ENCODE results near the gene SOX10. TPM values are rescaled to one million over a fixed set of nuclear protein-coding genes. Genes with fewer than 3 reads are reported as not detected.

The SOX10 gene
- total RNA-seq, 2 donors from 2014 or later: 1.5 to 7.0 TPM

DNA sequence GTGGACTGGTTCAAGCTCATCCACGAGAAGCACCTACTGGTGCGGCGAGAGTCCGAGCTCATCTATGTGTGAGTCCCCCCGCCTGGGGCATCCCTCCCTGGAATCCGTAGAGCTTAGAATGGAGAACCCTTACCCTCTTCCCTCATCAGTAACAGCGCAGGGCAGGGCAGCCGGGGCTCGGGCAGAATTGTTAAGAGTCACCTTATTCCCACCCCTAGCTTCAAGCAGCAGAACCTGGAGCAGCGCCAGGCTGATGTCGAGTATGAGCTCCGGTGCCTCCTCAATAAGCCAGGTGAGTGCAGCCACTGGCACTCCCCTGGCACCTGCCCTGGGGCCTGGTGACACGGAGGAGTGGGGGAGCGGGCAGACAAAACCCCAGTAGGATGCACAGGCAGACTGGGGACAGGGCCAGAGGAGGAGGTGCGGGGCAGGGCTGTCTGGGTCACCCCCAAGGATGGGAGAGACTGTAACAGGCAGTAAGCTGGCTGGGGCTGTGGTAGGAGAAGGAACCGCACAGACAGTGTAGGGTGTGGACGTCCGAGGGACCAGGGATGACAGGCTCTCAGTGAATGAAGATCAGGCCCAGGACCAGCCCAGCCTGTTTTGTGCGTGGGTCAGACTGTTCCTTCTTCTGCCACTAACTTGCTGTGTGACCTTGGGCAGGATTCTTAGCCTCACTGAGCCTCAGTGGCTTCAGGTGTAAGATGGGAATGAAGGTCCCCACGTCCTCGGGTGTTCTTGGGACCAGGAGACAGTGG is 51.4 kb downstream of the SOX10 start:
- DNase-seq (ENCODE audit: low spot score): no peak
- H3K36me3 ChIP-seq: peaks cover 36% of the 10 kb centered on the region

DNA sequence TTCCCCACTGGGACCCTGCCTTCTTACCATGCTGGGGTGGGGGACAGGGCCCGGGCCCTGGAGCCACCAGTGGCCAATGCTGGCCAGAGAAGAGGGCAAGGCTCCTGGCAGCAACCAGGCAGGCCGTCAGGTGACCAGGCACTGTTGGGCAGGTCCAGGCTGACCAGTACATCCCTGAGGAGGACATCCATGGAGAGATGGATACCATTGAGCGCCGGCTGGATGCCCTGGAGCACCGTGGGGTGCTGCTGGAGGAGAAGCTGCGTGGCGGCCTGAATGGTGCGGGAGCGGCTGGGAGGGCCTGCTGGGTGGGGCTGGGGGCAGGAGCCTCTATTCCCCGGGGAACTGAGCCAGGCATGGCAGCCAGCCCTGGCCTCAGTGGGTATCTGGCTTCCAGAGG is 52.0 kb downstream of the SOX10 start:
- TF ChIP-seq, protein P1, sequence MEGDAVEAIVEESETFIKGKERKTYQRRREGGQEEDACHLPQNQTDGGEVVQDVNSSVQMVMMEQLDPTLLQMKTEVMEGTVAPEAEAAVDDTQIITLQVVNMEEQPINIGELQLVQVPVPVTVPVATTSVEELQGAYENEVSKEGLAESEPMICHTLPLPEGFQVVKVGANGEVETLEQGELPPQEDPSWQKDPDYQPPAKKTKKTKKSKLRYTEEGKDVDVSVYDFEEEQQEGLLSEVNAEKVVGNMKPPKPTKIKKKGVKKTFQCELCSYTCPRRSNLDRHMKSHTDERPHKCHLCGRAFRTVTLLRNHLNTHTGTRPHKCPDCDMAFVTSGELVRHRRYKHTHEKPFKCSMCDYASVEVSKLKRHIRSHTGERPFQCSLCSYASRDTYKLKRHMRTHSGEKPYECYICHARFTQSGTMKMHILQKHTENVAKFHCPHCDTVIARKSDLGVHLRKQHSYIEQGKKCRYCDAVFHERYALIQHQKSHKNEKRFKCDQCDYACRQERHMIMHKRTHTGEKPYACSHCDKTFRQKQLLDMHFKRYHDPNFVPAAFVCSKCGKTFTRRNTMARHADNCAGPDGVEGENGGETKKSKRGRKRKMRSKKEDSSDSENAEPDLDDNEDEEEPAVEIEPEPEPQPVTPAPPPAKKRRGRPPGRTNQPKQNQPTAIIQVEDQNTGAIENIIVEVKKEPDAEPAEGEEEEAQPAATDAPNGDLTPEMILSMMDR (IDR thresholded peaks at IDR 0.05): no peak
- no peak overlapping the region for H3K4me3 ChIP-seq
- peaks cover 0 to 29% of the 10 kb centered on the region in 2 donors for H3K4me1 ChIP-seq
- no peaks in the 10 kb centered on the region for H3K27me3 ChIP-seq
- H3K9me3 ChIP-seq: no peaks in the 10 kb centered on the region
- no peak for DNase-seq (ENCODE audit: low spot score)
- no peak overlapping the region for H3K27ac ChIP-seq
- peaks cover 36% of the 10 kb centered on the region for H3K36me3 ChIP-seq

More for the DNA sequence above, 51.4 kb downstream of the SOX10 start:
- Histone ChIP-seq H3K27ac (peak overlapping the region; percentile 36 to 58), H3K9me3 (no peaks in the 10 kb centered on the region), H3K4me1 (peaks cover 0 to 29% of the 10 kb centered on the region in 2 donors), H3K4me3 (no peak overlapping the region), H3K27me3 (no peaks in the 10 kb centered on the region)
- TF ChIP-seq, protein P1 (IDR thresholded peaks at IDR 0.05): no peak

DNA sequence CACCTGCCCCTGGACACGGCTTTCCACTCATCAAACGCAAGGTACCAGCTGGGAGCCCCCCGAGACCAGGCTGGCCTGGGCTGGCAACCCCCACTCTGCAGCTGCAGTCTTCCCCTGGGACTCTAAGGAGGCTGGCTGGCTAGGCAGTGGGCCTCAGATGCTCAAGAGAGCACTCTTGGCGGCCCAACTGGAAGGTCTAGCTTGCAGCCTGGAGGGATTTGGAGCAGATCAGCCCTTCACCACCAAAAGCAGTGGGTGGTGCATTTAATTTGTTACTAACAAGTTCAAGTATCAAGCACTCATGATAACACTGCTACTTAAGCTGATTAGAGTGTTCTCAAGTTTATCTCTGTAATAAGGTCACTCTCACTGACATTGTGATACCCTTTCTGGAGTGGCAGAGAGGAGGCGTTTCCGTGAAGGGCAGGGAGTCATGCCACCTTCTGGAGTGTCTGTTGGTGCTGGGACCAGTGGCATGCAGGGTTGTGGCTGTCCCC is 52.4 kb downstream of the SOX10 start:
- Histone ChIP-seq H3K9me3 (no peaks in the 10 kb centered on the region), H3K27ac (no peak overlapping the region), H3K4me1 (peaks cover 0 to 29% of the 10 kb centered on the region in 2 donors), H3K27me3 (no peaks in the 10 kb centered on the region), H3K4me3 (no peak overlapping the region), H3K36me3 (peaks cover 40% of the 10 kb centered on the region)
- no peak for DNase-seq (ENCODE audit: low spot score)
- TF ChIP-seq, protein P1 (IDR thresholded peaks at IDR 0.05): no peak

DNA sequence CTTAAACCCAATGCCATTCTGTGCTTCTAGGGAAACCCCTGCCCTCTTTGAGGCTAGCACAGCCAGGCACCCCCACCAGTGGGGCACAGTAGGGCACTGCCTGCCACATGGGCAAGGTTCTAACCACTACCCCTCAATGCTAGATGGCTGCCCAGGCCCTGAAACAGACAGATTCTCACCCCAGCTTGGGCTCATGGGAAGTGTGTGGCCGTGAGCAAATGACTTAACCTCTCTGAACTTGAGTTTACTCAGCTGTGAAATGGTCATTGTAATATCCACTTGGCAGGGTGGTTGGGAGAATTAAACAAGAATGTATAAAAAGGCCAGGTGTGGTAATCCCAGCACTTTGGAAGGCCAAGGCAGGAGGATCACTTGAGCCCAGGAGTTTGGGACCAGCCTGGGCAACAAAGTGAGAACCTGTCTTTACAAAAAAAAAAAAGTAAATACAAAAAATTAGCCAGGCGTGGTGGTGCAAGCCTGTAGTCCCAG is 53.4 kb downstream of the SOX10 start:
- TF ChIP-seq, protein P1 (IDR thresholded peaks at IDR 0.05): no peak
- H3K36me3 ChIP-seq: peaks cover 49% of the 10 kb centered on the region
- no peak overlapping the region for H3K4me3 ChIP-seq
- H3K9me3 ChIP-seq: no peaks in the 10 kb centered on the region
- no peaks in the 10 kb centered on the region for H3K27me3 ChIP-seq
- H3K4me1 ChIP-seq: peaks cover 0 to 29% of the 10 kb centered on the region in 2 donors
- no peak for DNase-seq (ENCODE audit: low spot score)
- no peak overlapping the region for H3K27ac ChIP-seq

DNA sequence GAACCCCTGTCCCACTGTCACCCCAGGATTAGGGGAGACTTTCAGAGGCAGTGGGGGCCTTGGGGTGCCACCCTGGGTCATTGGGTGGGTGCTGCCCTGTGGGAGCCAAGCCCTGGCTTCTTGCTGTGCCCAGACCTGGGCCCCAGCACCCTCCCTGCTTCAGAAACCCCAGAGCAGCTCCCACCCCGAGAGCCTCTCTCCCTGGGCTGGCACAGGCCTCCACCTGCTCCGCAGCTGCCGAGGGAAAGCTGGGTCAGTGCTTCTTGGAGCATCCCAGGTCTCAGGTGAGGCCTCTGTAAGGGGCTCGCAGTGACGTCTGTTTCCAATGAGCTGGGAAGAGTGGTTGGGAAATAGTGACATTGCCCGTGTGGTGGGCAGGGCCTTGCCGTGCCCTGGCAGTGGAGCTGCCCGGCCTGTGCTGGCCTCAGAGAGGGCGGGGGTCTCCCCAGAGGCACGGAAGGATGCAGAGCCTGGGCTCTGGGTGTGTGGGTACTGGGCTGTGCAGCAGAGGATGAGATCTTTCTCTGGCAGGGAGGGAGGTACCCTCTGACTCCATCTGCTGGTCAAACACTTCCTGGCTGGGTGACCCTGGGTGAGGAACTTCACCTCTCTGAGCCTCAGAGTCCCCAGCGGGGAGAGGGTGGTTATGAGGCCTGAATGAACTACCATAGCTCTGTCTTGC is 53.9 kb downstream of the SOX10 start:
- TF ChIP-seq, protein P1 (IDR thresholded peaks at IDR 0.05): no peak
- Histone ChIP-seq H3K27me3 (no peaks in the 10 kb centered on the region), H3K4me1 (peaks cover 0 to 29% of the 10 kb centered on the region in 2 donors), H3K4me3 (no peak overlapping the region), H3K27ac (no peak overlapping the region), H3K9me3 (no peaks in the 10 kb centered on the region), H3K36me3 (peaks cover 55% of the 10 kb centered on the region)
- no peak for DNase-seq (ENCODE audit: low spot score)
